C1 segment of cervical spinal cord (tissue), 14 donors: ENCODE results near the gene MLF2.

ENCODE experiments used
- DNase-seq, 14 donors: peaks; one replicate each; lab custom pipeline; 2025; lab: John Stamatoyannopoulos, UW

MLF2 gene

GRCh38 chr12:6752921-6753771 lies at the start of gene MLF2:
TSS of gene MLF2 (minus strand) at chr12:6753141. CDS start at chr12:6752334, 807 bp downstream.
- peak; percentile 62 to 99 (median 92) for DNase-seq

DNA sequence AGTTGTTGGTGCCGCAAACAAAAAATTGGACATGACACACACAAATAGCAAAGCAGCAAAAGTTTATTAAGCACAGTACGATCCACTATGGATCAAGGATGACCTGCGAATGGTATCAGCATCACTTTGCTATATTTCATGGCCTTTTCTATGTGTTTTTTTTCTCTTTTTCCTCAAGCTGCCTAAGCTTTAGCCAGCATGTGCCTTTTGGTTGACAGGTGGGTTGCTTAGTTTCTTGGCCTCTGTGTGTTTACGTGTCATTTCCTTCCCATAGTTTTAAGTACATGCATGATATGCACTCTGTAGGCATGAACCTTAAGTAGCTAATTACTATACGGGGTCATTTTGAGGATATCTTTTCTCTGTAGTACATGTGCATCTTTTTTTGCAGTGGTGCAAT lies 46.2 kb upstream of the MLF2 start:
- no peak for DNase-seq

GRCh38 chr12:6796576-6796975 lies 43.6 kb upstream of the MLF2 start:
- no peak for DNase-seq

DNA sequence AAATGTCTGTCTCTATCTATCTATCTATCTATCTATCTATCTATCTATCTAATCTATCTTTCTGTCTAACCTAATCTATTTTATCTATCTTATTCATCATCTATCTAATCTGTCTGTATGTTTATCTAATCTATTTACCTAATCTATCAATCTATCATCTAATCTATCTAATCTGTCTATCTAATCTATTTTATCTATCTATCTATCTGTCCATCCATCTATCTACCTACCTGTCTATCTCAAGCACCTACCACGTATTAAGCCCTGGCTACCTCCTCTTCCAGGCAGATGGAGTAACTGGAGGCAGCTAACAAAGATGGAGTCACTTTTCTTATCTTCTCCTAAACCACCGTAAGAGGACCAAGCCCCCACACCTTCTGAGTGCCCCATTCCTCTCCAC lies 42.1 kb upstream of the MLF2 start:
- no peak for DNase-seq

GRCh38 chr12:6792522-6793201 lies 39.7 kb upstream of the MLF2 start:
- DNase-seq: peak in 6 of 14 donors; percentile 17 to 40 (median 24)

DNA sequence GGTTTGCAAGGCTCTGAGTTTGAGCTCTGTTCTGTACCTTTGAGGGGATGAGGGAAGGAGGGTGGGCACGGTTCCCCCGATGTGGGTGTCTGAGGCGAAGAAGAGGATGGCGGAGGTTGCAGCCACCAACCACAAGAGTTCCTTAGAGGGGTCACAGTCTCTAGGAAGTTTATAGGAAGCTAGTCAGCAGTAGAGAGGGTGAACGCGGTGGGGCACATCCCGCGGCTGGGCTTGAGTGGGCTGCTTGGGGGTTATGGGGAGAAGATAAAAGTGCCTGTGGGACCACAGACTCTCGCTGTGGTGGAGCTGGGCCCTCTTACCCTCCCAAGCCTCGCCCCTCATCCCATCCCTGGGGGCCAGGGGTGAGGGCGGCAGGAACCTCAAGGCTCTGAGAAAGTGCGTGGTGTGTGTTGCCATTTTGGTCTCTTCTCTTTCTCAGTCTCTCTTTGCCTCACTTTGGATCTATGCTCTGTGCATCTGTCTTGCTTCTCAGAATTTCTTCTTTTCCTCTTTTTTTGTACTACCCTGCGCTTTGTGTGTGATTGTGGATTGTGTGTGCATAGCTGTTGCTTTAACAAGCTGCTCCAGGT lies 39.1 kb upstream of the MLF2 start:
- no peak for DNase-seq

DNA sequence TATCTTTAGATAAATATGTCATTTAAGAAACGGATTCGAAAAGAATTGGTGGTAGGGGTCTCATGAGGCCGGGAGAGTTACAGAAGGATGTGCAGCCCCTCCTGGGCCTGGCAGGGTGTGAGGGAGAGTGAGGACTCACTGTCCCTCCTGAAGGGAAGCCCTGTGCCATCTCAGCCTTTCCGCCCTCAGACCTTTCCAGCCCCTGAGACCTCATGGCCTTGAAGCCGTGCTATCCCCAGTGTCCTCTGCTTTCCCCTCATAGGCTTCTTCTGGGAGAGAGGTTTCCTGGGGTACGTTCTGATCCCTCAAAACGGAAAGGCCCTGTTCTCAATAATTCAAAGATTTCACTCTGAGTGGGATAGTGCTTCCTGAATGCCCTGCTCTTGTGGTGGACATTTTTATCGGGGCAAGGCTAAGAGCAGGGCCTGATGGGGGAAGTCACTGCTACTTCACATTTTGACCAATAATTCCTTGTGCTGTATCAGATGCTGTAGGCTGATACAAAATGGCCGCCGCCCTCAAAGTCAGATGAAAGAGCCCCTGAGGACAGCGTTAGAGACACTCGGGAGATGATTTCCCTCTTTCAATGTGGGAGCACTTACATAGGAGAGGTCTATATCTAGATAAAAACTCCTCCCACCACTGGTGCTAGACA lies 37.7 kb upstream of the MLF2 start:
- no peak for DNase-seq

DNA sequence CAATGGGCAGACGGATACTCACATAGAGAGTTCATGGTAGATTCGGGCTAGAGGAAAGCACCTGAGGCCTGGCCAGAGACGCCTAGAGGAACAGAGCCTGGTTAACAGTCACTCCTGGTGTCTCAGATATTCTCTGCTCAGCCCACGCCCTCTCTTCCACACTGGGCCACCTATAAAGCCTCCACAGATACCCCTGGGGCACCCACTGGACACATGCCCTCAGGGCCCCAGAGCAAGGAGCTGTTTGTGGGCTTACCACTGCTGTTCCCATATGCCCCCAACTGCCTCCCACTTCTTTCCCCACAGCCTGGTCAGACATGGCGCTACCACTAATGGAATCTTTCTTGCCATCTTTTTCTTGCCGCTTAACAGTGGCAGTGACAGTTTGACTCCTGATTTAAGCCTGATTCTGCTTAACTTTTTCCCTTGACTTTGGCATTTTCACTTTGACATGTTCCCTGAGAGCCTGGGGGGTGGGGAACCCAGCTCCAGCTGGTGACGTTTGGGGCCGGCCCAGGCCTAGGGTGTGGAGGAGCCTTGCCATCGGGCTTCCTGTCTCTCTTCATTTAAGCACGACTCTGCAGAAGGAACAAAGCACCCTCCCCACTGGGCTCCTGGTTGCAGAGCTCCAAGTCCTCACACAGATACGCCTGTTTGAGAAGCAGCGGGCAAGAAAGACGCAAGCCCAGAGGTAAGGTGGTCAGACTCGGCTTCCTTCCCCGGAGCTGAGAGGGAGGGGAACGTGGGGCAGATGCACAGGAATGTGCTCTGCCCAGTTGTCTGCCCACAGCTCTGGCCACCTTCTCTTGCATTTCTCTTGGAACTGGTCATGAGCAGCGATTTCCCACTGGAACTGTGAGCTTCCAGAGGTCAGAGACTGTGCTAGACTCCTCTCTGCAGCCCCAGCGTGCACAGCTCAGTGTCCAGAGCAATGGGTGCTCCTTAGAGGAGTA lies 36.3 kb upstream of the MLF2 start, which contains the start of gene CD4:
CD4 (plus strand) TSS at position 557 of the 953 bp plus-strand sequence. CDS start 10,611 bp downstream, outside the sequence.
- DNase-seq: peak in 5 of 14 donors; percentile 14 to 53 (median 28)

GRCh38 chr12:6787309-6787708 lies 34.4 kb upstream of the MLF2 start:
- DNase-seq: no peak

- no peak for DNase-seq
These were observed 33.6 kb upstream of the MLF2 start for GRCh38 chr12:6786416-6787094.

GRCh38 chr12:6784761-6785160 lies 31.8 kb upstream of the MLF2 start:
- no peak for DNase-seq

DNA sequence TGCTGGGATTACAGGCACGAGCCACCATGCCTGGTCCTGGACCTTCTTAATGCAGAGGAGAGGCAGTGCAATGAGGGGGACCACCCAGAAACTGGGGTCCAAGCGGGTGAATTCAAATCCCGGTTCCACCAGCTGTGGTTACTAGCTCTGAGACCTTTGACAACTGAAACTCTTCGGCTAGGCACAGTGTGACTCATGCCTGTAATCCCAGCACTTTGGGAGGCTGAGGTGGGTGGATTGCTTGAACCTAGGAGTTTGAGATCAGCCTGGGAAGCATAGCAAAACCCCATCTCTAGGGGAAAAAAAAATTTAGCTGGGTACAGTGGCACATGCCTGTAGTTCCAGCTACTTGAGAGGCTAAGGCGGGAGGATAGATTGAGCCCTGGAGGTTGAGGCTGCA lies 31.4 kb upstream of the MLF2 start:
- DNase-seq: no peak

- DNase-seq: no peak
These were observed 30.9 kb upstream of the MLF2 start for GRCh38 chr12:6783828-6784227.

GRCh38 chr12:6782850-6783566 lies 30.1 kb upstream of the MLF2 start:
- DNase-seq: no peak

GRCh38 chr12:6782119-6782518 lies 29.2 kb upstream of the MLF2 start:
- no peak for DNase-seq

DNA sequence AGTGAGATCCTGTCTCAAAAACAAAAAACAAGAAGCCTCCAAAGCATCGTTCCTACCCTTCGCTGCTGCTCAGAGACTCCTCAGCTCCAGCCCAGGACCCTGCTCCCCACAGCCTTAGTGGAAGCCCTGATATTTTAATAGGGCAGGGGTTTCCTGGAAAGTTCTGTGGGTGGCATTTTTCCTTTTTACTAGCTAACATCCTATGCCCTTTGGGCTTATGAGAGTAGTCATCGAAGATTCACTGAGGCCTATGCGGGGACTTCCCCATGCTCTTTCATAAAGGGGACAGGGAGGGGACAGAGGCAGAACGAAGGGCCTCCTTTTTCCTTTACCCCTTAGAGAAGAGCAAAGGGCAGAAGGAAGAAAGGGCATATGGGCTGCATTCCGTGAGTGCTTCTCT lies 27.6 kb upstream of the MLF2 start:
- DNase-seq: no peak

- peak in 1 of 14 donors; percentile 14 for DNase-seq
These were observed 26.9 kb upstream of the MLF2 start for GRCh38 chr12:6779708-6780432.
